AG09319 (cell line): ENCODE results near the gene ITGB7.

ENCODE experiments used
- DNase-seq: peaks from one replicate; pipeline ENCODE4 v3.0.0-alpha.2; 2010; ENCODE audit warnings: low read depth; ENCODE audit errors: extremely low read depth
- CTCF ChIP-seq: IDR thresholded peaks from 2 replicates; pipeline ENCODE4 v1.5.1; 2011; ENCODE audit warnings: low read depth, mild to moderate bottlenecking, inconsistent platforms, low read length, moderate library complexity

The ITGB7 gene

DNA sequence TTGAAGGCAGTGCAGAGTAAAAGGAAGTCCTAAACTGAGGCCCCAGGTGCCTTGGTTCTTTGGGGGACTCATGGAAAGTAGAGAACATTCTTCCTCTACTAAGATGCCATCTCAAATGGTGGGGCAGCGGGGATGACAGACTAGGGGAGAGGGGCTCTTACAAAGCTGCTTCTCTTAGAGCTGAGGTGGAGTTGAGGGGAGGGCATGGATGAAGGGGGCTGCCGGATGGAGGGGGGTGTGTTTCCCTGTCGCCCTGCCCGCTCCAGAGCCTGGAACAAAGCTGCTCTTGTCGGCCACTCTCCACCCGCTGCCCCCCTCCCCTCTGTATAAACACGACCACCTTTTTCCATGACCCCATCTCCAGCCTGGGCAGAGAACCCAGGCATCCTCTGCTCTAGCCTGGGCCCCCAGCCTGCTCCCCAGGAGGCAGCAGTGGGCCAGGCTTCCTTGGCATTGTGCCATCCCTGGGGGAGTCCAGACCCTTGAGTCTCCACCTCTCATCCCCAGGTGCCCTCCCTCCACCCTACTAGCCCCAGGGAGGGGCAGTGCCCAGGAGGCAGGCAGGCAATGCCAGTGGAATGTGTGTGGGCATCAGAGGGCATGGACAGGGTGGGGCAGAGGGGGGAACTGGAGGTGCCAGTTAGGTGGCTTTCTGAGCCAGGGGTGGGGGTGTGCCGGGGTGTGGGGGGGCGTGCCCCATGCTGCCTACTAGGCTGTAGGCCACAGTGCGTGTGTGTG, 23.2 kb upstream of the ITGB7 start:
- DNase-seq, result no peak
- no peak for TF ChIP-seq CTCF

DNA sequence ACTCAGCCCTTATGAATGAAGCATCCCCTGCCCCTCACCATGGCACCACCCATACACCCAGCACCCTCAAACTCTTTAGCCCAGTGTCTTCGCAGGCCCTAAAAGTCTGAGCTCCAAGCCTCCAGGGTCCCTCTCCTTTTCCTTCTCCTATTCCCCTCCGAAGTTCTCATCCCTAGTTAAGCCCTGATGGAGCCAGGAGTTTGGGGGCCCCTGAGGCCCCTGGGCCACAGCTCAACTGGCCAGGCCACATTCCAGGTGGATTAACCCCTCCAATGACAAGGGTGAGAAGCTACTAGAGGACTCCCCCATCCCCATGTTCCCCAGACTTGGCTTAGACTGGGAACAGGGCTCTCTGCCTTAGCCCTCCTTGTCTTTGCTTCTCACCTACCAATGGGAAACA, 22.4 kb upstream of the ITGB7 start:
- TF ChIP-seq CTCF, result no peak
- no peak for DNase-seq

DNA sequence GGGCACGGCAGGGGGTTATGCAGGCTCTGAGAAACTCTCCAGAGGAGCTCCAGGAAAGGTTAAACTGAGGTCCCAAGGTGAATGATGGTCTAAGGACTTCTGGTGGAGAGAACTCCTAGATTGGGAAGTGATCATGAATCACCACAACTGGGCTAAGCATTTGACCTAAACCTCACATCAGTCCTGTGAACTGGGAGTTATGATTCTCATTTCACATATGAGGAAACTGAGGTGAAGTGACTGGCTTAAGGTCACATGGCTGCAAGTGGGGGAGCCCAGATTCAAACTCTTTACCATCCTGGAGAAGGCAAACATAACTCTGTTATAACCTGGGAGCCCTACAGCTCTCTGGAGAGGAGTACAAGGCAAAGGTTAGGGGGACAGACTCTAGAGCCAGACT, 20.8 kb upstream of the ITGB7 start:
- DNase-seq, result no peak
- TF ChIP-seq CTCF, result no peak

DNA sequence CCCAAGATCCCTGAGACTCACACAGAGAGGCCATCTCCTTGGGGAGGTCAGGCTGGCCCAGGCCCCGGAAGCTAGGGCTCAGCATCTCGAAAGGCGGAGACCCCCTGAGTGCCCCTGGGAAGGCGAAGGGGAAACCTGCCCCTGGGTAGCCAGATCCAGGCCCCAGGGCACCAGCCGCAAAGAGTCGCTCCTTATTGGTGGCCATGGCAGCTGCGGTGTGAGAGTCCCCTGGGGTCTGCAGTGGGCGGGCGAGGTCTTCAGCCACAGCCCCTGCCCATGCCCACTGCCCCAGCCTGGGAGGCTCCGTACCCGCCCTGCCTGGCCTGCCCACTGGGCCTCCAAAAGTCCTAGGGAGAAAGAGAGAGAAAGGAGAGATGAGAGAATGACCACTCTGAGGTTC, 20.3 kb upstream of the ITGB7 start:
- TF ChIP-seq CTCF, result no peak
- no peak for DNase-seq

- no peak for DNase-seq
These were observed 19.8 kb upstream of the ITGB7 start for GRCh38 chr12:53226815-53227214.

GRCh38 chr12:53225635-53226424, 18.8 kb upstream of the ITGB7 start:
- DNase-seq, result no peak
- TF ChIP-seq CTCF, result no peak

More at GRCh38 chr12:53226815-53227214, 19.8 kb upstream of the ITGB7 start:
- no peak for TF ChIP-seq CTCF
